ENCODE results near the gene PCBD2.
"Not testable (repeated sequence)": the region's sequence is repeated elsewhere in the genome, so short reads cannot be mapped to it uniquely, and the experiment has no call there.

PCBD2 gene

DNA sequence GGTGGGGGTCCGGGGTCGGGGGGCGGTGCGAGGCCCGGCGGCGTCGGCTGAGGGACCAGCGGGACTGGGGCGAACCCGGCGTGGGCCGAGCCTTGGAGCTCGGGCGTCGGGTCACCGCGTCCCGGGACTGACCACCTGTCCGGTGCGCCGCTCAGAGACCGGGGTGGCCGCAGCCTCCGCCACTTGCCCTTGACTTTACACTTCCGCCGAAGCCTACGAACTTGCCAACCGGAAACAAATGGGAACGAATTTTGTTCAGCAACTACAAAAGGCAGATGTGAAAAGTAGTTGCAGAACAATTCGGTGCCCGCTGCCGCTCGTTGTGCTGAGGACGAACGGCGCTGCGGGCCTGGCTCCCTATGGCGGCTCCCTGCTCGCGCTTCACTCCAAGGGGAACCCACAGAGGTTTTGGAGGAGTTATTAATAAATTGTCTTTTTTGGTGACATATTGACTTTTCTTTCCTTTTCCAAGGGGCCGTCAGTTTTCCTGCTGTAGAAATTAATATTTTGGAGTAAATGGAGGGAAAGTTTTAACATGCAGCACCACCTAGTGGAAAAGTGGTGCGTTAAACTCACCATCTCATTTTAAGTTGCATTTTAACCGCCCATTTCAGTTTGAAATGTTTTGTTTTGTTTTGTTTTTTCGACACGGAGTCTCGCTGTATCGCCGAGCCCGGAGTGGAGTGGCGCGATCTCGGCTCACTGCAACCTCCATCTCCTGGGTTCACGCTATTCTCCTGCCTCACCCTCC lies 490 bp downstream of the PCBD2 start:
- DNase-seq (ENCODE audit: low read depth in 3 of 3, low spot score in 1 of 3), result peak in 2 of 3 donors; percentile 27 to 43

DNA sequence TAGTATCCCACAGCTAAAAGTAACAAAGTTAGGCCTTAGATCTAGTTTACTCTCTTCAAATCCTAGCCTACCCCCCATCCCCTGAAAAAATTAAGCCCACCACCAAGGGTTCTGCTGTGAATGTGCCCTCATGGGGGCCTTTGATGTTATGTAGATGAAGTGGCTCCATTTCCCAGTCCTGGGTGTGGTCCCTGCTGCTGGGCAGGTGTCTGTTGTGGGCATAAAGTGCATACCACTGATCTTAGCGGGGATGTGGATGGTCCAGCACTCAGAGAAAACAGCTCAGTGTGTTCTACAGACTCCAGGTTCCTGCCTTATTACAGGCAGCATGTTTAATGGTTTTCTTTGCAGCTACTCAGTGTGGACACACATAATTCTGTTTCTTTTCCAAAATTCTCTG lies 1.9 kb downstream of the PCBD2 start:
- no peak for DNase-seq (ENCODE audit: low read depth in 3 of 3, low spot score in 1 of 3)

DNA sequence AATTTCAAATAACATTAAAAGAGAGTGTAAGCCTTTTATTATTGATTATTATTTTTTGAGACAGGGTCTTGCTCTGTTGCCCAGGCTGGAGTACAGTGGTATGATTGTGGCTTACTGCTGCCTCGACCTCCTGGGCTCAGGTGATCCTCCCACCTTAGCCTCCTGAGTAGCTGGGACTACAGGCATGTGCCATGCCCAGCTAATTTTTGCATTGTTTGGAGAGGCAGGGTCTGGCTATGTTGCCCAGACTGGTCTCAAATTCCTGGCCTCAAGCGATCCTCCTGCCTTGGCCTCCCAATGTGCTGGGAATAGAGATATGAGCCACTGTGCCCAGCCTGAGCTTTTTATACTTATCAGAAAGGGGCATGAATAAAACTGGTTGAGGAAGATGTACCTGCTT lies 5.8 kb downstream of the PCBD2 start:
- not testable (repeated sequence) for DNase-seq (ENCODE audit: low read depth in 3 of 3, low spot score in 1 of 3)

DNA sequence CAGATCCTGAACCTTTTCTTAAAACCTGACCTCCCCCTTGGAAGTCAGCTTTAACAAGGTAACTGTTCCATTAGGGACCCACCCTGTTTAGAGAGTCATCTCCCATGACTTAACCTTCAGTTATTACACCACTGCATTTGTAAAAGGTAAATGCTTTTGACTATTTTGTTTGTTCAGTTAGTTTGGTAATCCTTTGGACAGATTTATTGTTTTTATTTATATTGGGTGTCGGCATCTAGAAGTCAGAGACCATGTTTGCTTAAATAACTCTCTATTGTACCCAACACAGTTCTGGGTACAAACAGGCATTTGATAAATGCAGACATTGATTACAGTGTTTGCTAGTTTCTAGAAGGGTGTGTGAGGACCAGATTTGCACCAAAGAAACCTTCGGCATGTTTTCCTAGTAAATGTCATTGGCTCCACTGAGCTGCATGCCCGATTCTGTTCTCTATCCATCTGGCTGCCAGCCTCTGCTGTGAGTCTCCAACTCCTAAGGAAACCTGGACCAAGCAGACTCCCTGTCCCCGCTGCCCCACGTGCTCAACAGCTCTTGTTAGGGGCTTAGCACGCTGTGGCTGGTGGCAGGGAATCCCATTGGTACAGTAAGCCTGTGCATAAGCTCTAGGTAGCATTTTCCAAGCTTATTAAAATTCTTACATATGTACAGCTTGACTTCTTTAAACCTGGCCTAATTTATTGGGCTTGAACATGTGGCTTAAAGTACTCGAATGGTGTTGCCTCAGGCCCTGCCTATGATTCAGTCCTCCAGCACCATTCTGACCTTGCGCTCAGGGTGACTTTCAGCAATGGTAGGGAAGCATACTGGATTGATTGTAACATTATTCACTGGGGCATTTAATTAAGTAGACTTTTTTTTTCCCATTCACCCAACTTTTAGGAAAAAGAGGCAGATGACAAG lies 6.6 kb downstream of the PCBD2 start:
- no peak for DNase-seq (ENCODE audit: low read depth in 3 of 3, low spot score in 1 of 3)

DNA sequence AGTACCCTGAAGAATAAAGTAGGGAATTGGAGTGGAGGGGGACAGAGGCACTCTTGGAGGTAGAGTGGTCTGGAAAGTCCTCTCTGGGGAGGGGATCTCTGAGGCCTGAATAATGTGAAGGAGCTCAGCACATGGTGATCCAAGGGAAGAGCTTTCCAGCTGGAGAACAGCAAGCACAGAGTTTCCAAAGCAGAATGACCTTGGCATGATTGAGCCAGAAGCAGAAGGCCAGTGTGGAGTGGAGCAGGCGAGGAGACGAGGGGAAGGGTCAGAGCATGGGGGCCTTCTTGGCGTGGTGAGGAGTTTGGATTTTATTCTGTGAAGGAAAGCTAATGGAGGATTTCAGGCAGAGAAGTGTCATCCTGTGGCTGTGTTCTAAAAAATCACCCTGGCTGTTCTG lies 8.3 kb downstream of the PCBD2 start:
- DNase-seq (ENCODE audit: low read depth in 3 of 3, low spot score in 1 of 3), result no peak

DNA sequence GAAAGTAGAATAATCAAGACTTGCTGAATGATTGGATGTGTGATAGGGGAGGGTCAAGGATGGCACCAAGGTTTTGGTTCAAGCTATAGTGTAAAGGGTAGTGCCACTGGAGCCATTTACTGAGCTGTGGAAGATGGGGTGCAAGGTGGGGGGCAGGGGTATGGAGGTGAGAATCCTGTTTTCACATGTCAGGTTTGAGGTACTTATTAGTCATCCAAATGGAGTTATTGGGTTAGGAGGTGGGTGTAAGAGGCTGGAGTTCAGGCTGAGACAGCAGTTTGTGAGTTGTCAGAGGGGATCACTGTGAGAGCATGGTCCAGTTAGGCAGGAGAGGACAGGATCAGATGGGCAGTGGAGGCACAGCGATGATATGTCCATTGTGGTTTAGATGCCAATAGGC lies 8.9 kb downstream of the PCBD2 start:
- DNase-seq (ENCODE audit: low read depth in 3 of 3, low spot score in 1 of 3), result no peak

DNA sequence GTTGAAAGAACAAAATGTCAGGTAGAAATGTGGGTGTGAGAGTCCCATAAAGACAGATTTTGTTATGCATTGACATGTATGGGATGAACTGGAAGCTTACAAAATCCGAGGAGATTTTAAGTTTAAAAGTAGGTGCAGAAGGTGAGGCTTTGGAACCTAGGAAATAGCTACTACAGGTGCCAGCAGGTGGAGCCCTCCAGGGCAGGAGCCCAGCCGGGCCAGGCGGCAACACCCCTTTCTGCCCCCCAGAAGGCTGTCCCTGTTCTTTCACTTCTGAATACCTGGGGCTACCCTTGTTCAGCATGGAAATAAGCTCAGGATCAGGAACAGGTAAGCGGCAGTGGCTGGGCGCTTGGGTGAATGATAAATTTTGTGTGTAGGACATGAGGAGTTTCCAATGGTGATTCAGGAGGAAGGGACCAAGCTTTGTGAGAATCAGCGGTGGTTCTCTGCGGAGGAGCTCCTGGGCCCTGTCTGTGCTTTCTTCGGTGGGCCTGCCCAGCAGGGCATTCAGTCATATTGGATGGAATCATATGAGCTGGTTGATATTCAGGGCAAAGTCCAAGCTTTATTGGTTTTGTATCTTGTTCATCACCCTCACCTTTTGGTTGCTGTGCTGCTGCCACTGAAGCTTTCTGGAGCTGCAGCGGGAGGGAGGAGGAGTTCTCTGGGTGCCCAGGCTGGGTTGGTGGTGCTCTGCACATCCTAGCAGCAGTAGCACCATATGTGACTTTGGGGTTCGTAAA lies 12.3 kb downstream of the PCBD2 start:
- no peak for DNase-seq (ENCODE audit: low read depth in 3 of 3, low spot score in 1 of 3)

DNA sequence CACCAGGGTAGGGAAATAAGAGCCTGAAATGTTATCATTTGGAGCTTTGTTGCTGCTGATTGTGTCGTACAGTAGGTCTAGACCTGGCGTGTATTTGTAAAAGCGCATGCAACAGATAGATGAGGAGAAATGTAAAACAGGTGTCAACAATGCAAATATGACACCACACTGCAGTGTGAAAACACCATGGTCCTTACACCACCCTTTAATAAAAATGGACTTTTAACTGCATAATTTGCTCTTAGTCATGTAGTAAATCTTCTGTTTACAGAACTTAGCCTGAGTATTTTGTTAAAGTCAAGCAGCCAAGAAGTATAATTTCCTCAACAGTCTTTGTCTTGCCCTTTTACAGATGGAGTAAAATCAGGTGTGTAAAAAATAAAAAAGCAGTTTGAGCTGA lies 13.9 kb downstream of the PCBD2 start:
- DNase-seq (ENCODE audit: low read depth in 3 of 3, low spot score in 1 of 3), result no peak

DNA sequence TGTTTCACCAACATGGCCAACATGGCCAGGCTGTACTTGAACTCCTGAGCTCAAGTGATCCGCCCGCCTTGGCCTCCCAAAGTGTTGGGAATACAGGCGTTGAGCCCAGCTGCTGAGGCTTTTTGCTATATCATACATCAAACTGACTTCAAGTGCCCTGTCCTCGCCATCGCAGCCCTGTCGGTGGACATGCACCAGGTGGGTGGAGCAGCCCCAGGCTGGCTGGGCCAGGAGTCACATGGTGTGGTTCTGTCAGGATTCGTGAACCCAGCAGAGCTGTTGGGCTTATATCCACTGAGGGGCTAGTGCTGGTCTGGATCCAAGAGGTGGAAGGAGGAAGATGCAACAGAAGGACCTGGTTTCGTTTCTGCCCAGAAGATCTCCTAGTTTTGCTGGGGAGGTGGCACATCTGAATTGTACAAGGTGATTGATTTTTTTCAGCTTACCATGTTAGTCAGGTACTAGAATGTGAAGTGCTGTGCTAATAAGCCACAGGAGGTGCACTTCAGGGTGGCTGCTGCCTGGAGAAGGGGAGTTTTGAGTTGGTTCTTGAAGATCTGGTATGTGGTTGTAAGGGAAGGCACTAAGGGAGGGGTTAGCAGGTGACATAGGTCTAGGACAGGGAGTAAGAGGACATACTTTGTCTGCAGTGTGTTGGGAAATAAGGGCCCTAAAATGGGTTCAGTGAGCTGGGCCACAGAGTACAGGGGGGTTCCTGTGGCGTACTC lies 16.1 kb downstream of the PCBD2 start:
- no peak for DNase-seq (ENCODE audit: low read depth in 3 of 3, low spot score in 1 of 3)

DNA sequence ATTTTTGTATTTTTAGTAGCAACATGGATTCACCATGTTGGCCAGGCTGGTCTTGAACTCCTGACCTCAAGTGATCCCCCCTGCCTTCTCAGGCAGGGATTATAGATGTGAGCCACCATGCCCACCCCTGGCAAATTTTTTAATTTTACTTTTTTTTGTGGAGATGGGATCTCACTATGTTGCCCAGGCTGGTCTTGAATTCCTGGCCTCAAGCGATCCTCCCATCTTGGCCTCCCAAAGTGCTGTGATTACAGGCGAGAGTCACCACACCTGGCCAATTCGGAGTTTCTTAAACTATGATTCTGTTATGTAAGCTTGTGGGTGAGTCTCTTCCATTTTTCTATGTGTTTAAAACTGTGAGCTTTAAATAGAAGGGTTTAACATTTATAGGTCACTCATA lies 27.6 kb downstream of the PCBD2 start:
- DNase-seq (ENCODE audit: low read depth in 3 of 3, low spot score in 1 of 3), result no peak

DNA sequence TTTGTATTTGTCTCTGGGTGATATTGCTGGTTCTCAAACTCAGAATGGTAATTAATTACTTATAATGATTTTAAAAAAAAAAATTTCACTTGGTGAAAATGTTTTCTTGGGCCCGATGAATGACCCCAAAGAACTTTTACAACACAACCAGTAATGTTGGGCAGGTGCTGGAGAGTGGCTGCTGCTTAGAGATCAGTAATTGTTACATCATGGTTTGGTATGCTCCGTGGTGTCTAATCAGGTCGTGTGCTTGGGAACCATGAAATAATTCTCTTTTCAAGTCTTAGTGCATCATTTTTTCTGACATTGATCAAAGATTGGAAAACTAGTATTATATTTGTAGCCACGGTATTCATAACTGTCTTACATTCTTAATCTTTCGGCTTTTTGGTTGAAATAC lies 29.3 kb downstream of the PCBD2 start:
- no peak for DNase-seq (ENCODE audit: low read depth in 3 of 3, low spot score in 1 of 3)

DNA sequence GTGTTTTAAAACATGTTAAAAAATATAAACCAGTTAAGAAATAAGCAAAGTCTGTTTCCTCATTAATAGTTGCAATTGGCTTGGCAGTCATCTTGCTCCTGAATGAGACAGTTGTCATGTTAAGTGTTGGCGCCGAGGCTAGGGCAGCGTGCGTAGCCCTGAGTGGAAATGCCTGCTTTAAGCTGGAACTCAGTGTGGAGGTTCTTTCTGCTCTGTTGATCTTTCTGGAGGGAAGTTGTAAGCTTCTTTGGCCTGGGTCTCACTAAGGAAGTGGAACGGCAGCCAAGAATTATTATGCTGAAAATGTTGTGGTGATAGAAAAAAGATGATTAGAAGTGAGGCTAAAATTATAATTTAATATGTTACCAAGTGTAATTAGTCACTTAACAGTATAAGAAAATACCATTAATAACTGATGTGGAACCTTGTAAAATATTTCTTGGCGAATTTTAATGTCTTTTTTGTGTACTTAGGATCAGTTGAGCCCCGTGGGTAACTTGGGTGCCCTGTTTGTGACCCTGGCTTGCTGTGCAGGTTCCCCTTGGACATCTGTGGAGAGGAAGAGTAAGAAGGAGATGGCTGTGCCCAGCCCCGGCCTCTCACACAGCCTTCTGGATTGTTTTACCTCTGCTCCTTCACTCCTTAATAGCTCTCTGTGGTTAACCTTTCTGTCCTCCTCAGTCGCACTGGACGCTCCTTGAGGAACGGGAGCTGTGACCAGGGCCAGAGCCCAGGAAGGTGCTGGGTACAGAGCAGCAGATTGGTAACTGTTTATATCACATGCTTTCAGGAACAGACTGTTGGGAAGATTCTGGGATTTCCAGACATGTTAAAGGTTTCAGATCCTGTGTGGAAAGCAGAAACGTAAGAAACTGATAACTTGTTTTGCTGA lies 31.0 kb downstream of the PCBD2 start:
- no peak for DNase-seq (ENCODE audit: low read depth in 3 of 3, low spot score in 1 of 3)

DNA sequence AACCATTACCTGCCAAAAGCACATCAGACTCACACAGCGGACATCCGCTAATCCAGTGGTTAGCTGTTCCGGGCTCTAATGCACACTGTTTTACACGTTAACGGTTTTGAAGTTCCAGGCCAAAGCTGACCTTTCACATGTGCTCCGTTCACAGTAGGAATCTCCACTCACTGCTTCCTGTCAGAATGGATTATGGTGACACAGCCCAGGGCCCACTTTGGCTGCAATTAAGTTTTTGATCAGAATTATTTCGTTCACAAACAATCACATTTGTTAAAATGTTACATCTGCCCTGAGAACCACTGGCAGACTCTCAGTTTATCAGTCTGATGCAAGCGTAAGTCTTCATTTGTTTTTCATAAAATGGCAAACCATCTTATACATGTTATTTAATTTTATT lies 32.6 kb downstream of the PCBD2 start:
- DNase-seq (ENCODE audit: low read depth in 3 of 3, low spot score in 1 of 3), result no peak

DNA sequence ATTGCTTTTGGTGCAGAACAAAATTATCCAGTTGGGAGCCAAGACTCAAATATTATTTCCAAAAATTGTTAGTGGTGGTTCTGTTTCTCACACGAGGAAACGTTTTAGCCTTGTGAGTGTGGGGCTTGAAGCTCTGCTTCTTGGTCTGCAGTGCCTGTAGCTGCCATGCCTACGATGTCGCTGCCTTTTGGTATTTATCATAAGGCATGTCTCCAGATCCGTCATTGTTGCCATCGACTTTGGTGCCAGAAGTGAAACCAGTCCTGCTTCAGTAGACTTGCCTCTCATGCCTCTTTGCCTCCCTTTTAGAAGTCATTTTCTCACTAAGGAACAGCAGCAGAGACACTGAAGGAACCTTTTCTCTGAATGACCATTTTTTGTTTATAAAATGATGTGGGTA lies 33.1 kb downstream of the PCBD2 start:
- DNase-seq (ENCODE audit: low read depth in 3 of 3, low spot score in 1 of 3), result no peak

DNA sequence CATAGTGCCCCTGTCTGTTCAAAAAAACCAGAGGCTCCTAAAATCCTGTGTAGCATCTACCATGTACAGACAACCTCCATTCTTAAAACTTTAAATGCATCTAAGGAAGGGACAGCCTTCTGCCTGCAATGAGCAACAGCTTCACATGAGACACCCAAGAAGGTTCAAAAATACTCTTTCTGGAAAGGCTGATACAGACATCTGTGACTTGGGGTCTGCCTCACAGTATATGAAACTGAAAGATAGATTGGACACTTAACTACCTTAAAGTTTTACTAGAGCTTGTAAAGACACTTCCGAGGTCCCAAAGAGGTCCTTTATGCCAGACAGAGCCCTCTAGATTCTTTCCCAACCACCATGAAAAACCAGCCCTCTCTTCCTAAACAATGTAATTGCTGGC lies 34.6 kb downstream of the PCBD2 start:
- DNase-seq (ENCODE audit: low read depth in 3 of 3, low spot score in 1 of 3), result no peak

DNA sequence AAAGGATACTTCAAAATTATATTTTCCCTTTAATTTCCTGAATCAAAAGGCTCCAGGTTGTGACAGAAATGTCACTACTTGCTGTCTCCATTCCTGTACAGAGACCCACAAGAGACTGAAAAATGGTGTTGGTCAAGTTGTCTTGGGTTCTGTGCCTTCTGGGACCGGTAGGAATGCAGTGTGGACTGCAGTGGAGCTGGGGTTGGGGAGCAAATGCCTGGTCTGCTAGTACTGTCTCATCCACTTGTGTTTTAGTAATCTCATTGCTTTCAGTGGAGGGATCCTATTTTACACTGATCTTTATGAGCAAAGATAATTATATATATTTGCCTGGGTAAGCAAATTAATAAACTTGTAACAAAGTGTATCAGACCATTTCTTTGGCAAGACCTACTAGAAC lies 38.6 kb downstream of the PCBD2 start:
- DNase-seq (ENCODE audit: low read depth in 3 of 3, low spot score in 1 of 3), result no peak

DNA sequence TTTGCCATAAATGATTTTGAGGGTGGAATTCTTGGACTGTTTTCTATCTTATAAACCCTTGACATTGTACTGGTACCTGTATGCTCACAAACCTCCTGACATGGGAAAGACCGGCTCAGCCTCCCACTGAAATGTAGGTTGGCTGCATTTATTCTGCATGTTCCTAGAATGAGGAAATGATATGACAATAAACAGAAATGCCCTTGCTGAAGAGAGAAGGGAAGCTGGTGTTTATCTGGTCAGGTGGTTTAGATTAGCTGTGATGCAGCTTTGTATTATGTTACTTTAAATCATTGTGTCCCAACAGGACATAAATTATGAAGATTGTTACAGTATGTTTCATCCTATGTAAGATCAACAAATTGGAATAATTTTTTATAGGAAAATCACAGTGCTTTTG lies 39.7 kb downstream of the PCBD2 start:
- no peak for DNase-seq (ENCODE audit: low read depth in 3 of 3, low spot score in 1 of 3)

DNA sequence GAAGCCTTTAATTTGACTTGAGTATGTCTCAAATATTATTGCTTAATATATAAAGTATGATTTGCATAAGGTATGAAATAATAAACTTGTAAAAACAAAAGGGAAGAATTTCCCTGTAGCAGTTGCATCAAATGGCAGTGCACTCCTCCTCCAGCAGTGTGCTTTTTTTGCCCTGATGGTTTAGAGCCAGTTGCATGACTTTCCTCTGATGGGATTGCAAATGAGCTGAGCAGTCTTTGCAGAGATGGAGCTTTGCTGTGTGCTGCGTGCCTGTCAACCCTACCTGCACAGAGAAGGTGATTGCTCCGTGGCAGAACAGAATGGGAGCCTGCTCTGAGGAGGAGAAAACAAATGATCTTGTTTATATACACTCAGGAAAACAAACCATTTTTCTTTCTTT lies 40.1 kb downstream of the PCBD2 start:
- DNase-seq (ENCODE audit: low read depth in 3 of 3, low spot score in 1 of 3), result no peak

DNA sequence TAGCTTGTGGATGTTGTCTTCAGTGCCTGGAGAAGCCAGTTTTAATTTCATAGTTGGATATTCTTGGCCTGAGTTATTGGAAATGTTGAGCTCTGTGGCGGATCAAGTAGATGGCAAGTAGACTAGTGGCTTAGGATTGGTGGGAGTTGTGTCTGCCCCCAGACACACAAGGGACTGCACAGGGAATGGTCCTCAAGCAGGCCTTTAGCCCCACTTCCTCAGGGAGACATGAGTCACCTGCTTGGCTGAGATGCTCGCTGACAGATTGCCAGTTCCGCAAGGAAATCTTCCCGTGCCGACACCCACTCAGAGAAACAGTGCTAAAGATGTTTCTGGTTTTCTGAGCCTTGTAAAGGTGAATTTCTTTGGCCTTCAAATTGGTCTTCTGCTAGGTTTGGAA lies 44.0 kb downstream of the PCBD2 start:
- no peak for DNase-seq (ENCODE audit: low read depth in 3 of 3, low spot score in 1 of 3)

DNA sequence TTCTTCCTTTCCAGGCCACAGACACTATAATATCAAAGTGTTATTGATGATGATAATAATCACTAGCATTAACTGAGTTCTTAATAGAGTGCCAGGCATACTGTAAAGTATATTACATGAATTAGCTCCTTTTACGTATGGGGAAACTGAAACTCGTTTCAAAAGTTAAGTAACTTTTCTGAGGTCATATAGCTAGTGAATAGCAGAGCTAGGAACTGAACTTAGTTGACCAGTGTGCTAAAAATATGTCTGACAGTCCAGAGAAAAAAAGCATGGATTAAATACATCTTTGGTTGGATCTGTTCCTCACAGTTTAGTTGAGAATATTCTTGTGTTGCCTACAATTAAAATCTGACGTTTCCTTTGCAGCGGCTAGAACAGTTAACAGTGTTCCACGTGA lies 44.4 kb downstream of the PCBD2 start:
- no peak for DNase-seq (ENCODE audit: low read depth in 3 of 3, low spot score in 1 of 3)

Data from stimulated activated CD4-positive, alpha-beta T cell treated with anti-CD3 and anti-CD28 coated beads, TNF-alpha, amount 100 ng/mL, for 1 hour (primary cell).